Heart left ventricle (tissue), 13 donors: Measurements from ENCODE around the gene SNX9.

Experiments
- CTCF ChIP-seq, 12 donors: fragments of 200-600 bp; sonication (generic) in 4 of 12; IDR thresholded peaks; one replicate each; pipeline versions ENCODE4 v1.5.0 to v1.8.0; 2018 to 2022; ENCODE audit warnings: antibody characterized with exemption in 12 of 12, mild to moderate bottlenecking in 5 of 12
- POLR2A ChIP-seq, 2 donors: fragments of 450-650 bp; IDR thresholded peaks; one replicate each; pipeline ENCODE4 v1.6.1; 2017; ENCODE audit warnings: antibody characterized with exemption in 2 of 2, mild to moderate bottlenecking in 2 of 2, moderate library complexity in 2 of 2
- donor health status: ischemic (EF 13 %, LVEDD 7.1; RV severe dilation, severe dysfunction).
- donor health status: DM: no; HTN: yes; CAD: no.
- donor health status: DM: no; HTN: no; CAD: no.
- donor health status: ischemic (EF 25% LVEDD 6.9; RV normal size, moderate dysfunction).
- donor health status: ischemic (EF 25% LVEDD 5.7; RV mildly dilated, moderate dysfunction).
- donor health status: ischemic (EF 35%, LVEDD 5.7; RV mildly dilated, moderate dysfunction).
- donor health status: nonischemic (EF 11% LVEDD 7.7; RV severe dilation, severe dysfunction).
- donor health status: DM: yes; HTN: yes; CAD: no.
- donor health status: PGD.
- donor health status: ischemic (EF 29% LVEDD 5.4; RV normal size, mild dysfunction).
- donor health status: nonischemic (EF 23%, LVEDD 6.1; RV moderate dilation, normal function).

DNA sequence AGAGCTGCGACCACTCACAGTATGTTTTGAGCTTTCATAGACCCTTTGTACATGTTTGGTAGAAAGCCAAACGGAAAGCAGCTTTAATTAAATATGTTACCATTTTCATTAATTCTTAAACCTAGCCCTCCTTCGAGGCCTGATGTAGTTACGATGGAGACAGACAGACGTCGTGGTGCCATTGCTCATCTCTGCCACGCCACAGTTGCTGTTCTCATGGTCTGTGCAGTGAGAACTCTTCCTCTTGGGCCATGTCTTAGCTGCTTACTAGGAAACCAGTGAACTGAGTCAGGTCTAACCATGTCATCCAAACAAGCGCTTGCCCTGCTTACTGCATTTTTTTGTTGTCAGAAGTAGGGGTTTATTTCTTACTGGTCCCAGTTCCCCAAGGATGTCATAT lies 62.8 kb downstream of the SNX9 start:
- no peak for TF ChIP-seq CTCF (IDR thresholded peaks at IDR 0.05)
- no peak for TF ChIP-seq POLR2A (IDR thresholded peaks at IDR 0.05)
